Left lobe of liver (tissue), 2 donors: ENCODE measurements around the gene COL4A2. TPM values are rescaled to one million over a fixed set of nuclear protein-coding genes. Genes with fewer than 3 reads are reported as not detected.
"Not testable (repeated sequence)": the region's sequence is repeated elsewhere in the genome, so short reads cannot be mapped to it uniquely, and the experiment has no call there.

Experiments
- ATAC-seq: fragments of 200-7000 bp; cut with Tn5 transposase; one replicate; pipeline ENCODE4 v1.9.1; 2020; ENCODE audit warnings: mild to moderate bottlenecking, moderate library complexity
- DNase-seq: peaks from one replicate; pipeline ENCODE4 v3.0.0-alpha.2; 2020; ENCODE audit warnings: low spot score
- total RNA-seq: library from RNA; stranded (reverse); gene quantifications from one replicate; pipeline ENCODE4 v1.2.1, GENCODE V29; 2021
- donor health status: DM: no; HTN: no; CAD: no; lungs with moderate emphysema.
- donor health status: DM: no; HTN: yes; CAD: no.

Gene COL4A2
- total RNA-seq, 1 donor from 2014 or later, result 12.4 TPM

- ATAC-seq (no peak), DNase-seq (no peak)
Observed at GRCh38 chr13:110319397-110319773, 12.3 kb downstream of the COL4A2 start.

- DNase-seq (no peak), ATAC-seq (peak; percentile 51)
Observed at GRCh38 chr13:110319774-110320509, 12.9 kb downstream of the COL4A2 start.

GRCh38 chr13:110320645-110321044 lies 13.6 kb downstream of the COL4A2 start:
- ATAC-seq, result no peak
- no peak for DNase-seq

GRCh38 chr13:110321573-110321972 lies 14.5 kb downstream of the COL4A2 start:
- DNase-seq, ATAC-seq: not testable (repeated sequence)

DNA sequence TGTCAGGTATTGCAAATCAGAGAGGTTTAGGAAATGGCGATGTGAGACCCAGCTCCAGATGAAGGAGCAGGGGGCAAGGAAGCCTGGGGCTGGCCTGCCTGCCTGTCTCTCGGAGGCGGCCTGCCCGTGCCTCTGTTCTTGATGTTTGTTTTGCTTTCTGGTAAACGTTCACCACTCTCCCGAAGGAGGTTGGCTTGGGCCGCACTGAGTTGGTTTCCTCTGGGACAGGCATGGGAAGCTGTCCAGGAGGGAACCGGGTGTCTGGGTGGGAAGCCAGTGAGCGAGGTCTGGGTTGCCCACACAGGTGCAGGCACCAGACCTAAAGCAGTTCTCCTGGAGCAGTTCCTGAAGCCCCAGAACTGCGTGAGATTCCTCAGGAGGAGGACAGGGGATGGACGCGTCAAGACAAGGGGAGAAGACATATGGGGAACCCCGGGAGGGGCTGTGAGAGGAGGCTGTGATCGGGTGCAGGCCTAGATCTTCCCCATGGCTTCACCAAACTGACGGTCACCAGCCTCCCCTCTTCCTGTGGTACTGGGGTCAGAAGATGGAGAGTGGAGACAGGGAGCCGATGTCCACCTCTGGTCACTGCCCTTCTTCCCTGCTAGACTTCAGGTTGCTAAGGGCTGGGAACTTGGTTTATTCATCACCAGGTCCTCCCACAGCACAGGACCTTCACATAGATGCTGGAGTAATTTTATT lies 15.2 kb downstream of the COL4A2 start:
- no peak for DNase-seq

DNA sequence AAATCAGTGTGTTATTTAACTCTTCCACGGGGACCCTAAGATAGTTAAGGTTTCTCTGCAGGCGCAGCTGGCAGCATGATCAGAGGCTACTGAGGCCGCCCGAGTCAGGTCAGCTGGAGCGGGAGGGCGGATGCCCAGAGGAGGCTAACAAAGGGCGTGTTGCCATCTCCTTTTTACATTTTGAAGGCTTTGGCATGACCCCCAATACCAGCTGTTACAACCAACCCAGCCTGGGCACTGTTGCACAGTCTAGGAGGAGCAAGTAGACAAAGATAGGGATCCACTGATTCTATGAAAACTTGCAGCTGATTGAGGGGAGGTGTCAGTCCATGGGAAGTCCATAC lies 15.7 kb downstream of the COL4A2 start:
- no peak for DNase-seq
- no peak for ATAC-seq

More for the DNA sequence above, 15.2 kb downstream of the COL4A2 start:
- no peak for ATAC-seq

- DNase-seq (no peak), ATAC-seq (no peak)
Observed at GRCh38 chr13:110323172-110323891, 16.2 kb downstream of the COL4A2 start.

GRCh38 chr13:110324026-110324749 lies 17.1 kb downstream of the COL4A2 start:
- DNase-seq (no peak), ATAC-seq (no peak)

DNA sequence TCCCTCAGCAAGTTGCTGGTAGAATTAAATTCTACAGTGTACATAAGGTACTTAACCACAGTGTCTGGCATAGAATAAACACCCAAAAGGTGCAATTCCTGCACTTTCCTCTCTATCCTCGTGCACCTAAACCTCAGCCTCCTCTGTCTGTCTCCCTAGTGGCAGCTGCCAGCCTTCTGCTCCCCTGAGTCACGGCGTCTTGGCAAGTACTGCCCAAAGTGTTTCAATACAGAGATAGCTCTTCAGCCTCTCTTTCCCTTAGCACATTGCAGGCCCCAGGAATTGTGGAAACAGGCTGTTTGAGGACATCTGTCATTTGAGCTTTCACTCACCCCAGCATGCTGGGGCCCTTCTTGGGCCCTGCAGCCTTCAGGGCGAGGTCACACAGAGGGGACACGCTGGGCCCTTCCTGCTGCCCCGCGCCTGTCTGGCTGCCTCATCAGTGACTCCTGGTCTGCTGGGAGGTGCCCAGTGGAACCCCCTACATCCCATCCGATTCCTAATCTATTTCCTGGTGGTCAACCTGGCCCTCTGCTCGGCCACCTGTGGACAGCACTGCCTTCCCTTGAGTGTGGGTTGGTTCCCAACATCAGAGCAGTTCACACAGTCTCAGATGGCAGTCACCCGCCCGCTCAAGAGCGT lies 19.3 kb downstream of the COL4A2 start:
- ATAC-seq (no peak), DNase-seq (no peak)

DNA sequence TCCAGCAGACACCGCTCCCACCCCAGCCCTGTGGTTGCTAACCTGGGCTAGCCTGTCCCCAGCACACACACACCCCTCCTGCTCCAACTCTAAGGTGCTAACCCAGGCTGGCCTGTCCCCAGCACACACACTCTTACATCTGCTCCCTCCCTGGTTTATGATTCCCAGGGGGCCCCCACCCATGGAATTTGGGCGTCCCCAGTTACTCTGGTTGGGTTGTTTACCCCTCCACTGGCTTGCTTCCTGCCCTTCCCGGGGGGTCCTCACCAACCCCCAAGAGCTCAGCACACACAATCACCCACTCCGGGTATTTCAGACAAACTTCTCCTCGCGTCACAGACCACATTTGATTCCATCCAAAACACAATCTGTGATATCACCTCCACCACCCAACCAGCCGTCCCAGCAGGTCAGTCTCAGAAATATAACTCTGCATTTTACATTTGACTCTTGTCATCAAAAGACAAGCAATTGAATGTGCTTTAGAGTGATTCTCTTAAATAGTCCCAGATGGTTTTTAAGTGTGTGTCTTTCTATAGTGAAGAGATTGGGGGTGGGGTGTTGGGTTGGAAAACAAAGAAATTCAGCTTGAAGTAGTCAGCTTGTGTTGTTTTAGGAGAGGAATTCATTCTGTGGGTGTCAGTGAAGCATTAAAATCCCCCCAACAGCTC lies 20.1 kb downstream of the COL4A2 start:
- ATAC-seq, result no peak
- DNase-seq, result no peak

- ATAC-seq (no peak), DNase-seq (no peak)
Observed at GRCh38 chr13:110328573-110328972, 21.5 kb downstream of the COL4A2 start.

DNA sequence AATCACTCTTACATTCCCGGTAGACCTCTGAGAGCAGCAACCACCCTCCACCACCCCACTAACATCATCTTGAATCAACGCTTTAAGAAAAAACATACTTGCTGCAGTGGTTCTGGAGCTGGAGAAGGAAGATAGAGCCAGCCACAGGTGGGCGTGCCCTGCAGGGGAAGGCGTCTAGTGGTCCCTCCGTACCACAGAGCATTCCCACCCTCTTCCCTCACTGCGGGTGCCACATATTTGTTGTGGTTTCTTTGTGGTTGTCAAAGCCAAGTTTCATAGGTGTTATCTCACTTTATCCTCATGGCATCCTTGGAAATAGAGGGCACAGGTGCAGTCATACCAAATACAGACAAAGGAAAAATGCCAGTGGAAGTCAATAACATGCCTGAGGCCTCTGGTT lies 22.2 kb downstream of the COL4A2 start:
- DNase-seq, result no peak
- ATAC-seq, result no peak

DNA sequence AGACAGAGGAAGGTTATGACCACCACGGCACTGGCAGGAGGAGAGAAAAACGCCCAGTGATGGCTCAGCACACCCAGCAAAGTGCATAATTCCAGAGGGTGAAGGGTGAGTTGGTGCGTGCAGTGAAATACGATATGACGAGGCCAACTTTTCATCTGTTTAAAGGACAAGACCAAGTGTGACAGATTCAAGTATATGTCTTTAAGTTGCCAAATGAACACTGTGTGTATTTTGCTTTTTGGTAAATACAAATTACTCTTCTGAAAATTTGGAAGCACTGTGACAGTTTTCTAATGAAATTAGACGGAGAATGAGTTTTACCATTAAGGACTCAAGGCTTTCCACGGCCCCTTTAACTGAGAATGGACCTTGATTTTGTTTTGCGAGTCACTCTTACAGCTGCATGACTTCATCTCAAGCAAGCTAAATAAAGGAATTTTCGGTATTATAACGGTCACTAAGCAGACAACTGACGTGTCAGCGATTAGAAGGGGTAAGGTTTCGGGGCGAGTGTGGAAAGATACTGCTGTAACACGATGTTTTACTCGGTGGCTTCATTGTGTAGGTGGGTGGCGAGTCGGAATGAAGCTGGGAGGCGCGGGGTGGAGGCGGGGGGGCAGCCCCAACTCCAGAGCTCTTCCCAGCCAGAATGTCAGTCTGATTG lies 22.8 kb downstream of the COL4A2 start:
- no peak for DNase-seq
- no peak for ATAC-seq

GRCh38 chr13:110330491-110331011 lies 23.5 kb downstream of the COL4A2 start:
- ATAC-seq (no peak), DNase-seq (no peak)

DNA sequence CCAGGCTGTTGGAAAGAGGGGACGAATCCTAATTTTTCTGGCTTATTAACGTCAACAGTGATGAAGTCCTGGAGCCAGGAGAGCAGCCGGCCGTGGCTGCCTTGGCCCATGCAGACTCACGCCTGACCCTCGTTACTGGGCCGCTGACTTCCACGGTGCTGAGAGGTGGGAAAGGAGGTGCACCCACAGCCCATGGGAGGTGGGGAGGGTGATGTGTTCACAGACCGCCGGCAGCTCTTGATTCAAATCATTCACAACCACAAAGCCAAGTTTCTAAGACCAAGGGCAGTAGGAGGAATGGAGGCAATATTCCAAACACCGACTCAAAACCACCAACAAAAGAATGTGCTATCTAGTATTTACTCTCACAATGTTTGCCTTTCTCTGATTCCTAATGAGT lies 24.3 kb downstream of the COL4A2 start:
- no peak for ATAC-seq
- no peak for DNase-seq

DNA sequence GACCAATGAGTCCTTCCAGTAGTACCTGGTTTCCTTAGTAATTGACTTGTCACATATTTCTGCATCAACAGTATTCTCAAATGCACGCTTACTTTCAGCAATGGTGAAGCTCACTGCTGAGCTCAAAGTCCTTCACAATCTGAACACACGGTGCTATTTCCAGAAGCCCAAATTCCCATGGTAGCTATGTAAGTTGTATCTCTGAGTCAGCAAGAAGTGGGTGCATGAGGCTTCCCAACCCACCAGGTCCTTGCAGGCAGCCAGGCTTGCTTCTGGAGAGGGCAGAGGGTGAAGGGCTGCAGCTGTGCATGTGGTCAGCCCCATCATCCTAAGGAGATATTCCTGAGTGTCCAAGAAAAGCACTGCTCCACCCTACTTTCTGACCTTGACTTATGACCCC lies 25.7 kb downstream of the COL4A2 start:
- no peak for ATAC-seq
- no peak for DNase-seq

GRCh38 chr13:110333837-110334236 lies 26.8 kb downstream of the COL4A2 start:
- DNase-seq, result no peak
- ATAC-seq, result no peak

DNA sequence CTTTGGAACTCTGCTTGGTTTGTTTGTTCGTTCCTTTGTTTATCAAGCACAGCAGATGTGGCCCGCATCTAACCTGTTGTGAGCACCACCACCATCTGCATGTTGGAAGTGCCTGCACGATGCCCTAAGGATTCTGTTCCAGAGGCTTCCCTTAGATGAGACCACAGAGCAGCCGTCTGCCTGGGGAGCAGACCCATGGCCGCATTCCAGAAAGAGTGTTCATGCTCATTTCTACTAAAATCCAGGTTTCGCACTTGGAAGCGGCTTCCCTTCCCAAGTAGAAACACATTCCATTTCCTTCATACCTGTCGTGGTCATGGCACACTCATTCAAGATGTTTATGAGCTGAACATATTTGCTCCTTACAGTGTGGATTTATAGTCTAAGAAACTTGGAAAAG lies 27.2 kb downstream of the COL4A2 start:
- ATAC-seq (no peak), DNase-seq (no peak)

GRCh38 chr13:110334841-110335490 lies 27.9 kb downstream of the COL4A2 start:
- no peak for ATAC-seq
- DNase-seq, result no peak
